Measurements from ENCODE around the gene ARSB.
"Not testable (repeated sequence)": the region's sequence is repeated elsewhere in the genome, so short reads cannot be mapped to it uniquely, and the experiment has no call there.

Gene ARSB

GRCh38 chr5:78912085-78912771 lies 72.9 kb downstream of the ARSB start:
- no peaks in the 10 kb centered on the region for H3K9me3 ChIP-seq (ENCODE audit: control insufficient read depth, low read length)
- H3K9ac ChIP-seq (ENCODE audit: low read length), result no peak overlapping the region
- H3K27me3 ChIP-seq (replicated peaks; ENCODE audit: control insufficient read depth, insufficient read depth, low read length), result no peaks in the 10 kb centered on the region
- H3K36me3 ChIP-seq (ENCODE audit: control insufficient read depth, insufficient read depth, low read length, severe bottlenecking), result no peaks in the 10 kb centered on the region
- H3K4me1 ChIP-seq (ENCODE audit: control insufficient read depth, insufficient read depth, low read length), result peaks cover 19% of the 10 kb centered on the region
- no peak overlapping the region for H3K4me3 ChIP-seq (ENCODE audit: low read length)
- DNase-seq (ENCODE audit: low read depth), result no peak

DNA sequence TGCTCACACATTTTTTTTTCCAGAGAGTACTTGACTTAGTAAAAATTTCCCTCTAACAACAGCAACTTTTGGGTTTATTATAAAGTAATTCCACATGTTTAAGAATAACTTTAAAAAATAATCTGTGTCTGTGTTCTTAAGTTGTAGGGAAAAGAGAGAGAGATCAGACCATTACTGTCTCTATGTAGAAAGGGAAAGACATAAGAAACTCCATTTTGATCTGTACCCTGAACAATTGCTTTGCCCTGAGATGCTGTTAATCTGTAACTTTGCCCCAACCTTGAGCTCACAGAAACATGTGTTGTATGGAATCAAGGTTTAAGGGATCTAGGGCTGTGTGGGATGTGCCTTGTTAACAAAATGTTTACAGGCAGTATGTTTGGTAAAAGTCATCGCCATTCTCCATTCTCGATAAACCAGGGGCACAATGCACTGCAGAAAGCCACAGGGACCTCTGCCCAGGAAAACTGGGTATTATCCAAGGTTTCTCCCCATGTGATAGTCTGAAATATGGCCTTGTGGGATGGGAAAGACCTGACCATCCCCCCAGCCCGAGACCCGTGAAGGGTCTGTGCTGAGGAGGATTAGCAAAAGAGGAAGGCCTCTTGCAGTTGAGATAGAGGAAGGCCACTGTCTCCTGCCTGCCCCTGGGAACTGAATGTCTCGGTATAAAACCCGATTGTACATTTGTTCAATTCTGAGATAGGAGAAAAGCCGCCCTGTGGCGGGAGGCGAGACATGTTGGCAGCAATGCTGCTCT lies 75.7 kb downstream of the ARSB start:
- not testable (repeated sequence) for H3K27me3 ChIP-seq (replicated peaks; ENCODE audit: control insufficient read depth, insufficient read depth, low read length); H3K9me3 ChIP-seq (ENCODE audit: control insufficient read depth, low read length); H3K4me3 ChIP-seq (ENCODE audit: low read length); H3K36me3 ChIP-seq (ENCODE audit: control insufficient read depth, insufficient read depth, low read length, severe bottlenecking); H3K9ac ChIP-seq (ENCODE audit: low read length); DNase-seq (ENCODE audit: low read depth)
- peaks cover 41% of the 10 kb centered on the region for H3K4me1 ChIP-seq (ENCODE audit: control insufficient read depth, insufficient read depth, low read length)

GRCh38 chr5:78908173-78909061 lies 76.7 kb downstream of the ARSB start:
- Histone ChIP-seq H3K9me3 (ENCODE audit: control insufficient read depth, low read length) (no peaks in the 10 kb centered on the region), H3K27me3 (replicated peaks; ENCODE audit: control insufficient read depth, insufficient read depth, low read length) (no peaks in the 10 kb centered on the region), H3K4me3 (ENCODE audit: low read length) (peak overlapping the region; percentile 70), H3K9ac (ENCODE audit: low read length) (peak overlapping the region; percentile 35), H3K36me3 (ENCODE audit: control insufficient read depth, insufficient read depth, low read length, severe bottlenecking) (no peaks in the 10 kb centered on the region), H3K4me1 (ENCODE audit: control insufficient read depth, insufficient read depth, low read length) (peaks cover 41% of the 10 kb centered on the region)
- peak; percentile 81 for DNase-seq (ENCODE audit: low read depth)

DNA sequence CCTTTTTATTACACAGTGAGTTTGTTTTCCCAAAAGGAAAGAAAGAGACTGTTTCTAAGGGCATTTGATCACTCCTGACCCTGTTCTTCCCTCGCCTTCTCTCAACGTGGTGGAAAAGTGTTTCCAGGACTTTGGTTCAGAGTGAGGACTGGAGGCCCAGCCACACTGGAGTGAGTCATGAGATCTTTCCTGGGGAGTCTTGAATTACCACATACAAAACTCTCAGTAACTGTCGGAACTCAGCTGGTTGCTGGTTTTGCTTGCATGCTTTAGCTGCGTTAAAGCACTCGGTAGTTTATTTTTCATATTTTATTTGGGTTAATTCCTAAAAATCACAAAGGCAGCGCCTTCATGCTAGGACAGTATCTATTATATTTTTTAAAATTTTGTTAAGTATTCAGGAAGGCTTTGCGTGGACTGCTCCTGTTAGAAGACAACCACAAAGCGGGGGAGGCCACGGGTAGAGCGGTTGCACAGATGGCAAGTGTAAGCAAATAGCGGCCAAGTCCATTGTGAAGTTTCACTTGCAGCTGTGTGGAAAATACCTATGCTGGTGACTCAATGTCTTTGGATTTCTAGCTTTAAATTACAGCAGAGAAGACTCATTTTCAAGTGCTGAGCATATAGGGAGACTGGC lies 77.7 kb downstream of the ARSB start:
- peak; percentile 92 for DNase-seq (ENCODE audit: low read depth)
- Histone ChIP-seq H3K9me3 (ENCODE audit: control insufficient read depth, low read length) (no peaks in the 10 kb centered on the region), H3K27me3 (replicated peaks; ENCODE audit: control insufficient read depth, insufficient read depth, low read length) (no peaks in the 10 kb centered on the region), H3K36me3 (ENCODE audit: control insufficient read depth, insufficient read depth, low read length, severe bottlenecking) (no peaks in the 10 kb centered on the region), H3K9ac (ENCODE audit: low read length) (peak overlapping the region; percentile 35), H3K4me3 (ENCODE audit: low read length) (peak overlapping the region; percentile 70), H3K4me1 (ENCODE audit: control insufficient read depth, insufficient read depth, low read length) (peaks cover 41% of the 10 kb centered on the region)

DNA sequence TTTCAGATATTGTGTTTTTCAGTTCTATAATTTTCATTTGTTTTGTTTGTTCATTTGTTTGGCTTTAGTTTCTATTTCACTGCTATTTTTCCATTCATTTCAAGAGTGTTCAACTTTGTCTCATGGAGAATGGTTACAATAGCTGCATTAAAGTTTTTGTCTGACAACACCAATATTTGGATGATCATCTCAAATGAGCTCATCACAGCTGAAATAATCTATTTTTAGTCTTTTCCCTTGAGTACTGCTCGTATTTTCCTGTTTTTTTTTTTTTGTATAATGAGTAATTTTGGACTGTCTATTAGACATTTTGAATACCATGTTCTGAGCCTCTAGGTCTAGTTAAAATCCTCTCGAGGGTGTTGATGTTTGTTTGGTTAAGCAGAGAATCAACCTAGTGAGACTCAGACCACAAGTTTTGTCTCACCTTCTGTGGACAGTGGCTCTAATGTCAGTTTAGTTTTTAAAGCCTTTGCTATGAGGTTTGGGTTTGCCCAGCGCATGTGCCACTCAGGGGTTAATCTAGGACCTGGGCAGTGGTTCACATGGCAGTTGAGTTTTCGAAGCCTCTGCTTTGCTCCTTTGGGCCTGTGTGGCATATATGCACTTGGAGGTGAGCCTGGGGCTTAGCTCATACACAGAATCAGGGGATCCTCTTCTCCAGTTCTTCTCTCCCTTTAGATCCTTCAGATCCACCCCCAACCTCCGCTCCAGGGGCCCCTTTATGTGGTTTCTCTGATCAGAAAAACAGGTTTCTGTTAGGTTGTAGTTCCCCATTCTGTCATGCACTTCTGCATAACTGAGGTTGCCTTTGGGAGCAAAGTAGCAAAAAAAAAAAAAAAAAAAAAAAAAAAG lies 79.8 kb downstream of the ARSB start:
- no peak for DNase-seq (ENCODE audit: low read depth)
- H3K4me1 ChIP-seq (ENCODE audit: control insufficient read depth, insufficient read depth, low read length), result peaks cover 41% of the 10 kb centered on the region
- no peak overlapping the region for H3K9ac ChIP-seq (ENCODE audit: low read length)
- no peaks in the 10 kb centered on the region for H3K36me3 ChIP-seq (ENCODE audit: control insufficient read depth, insufficient read depth, low read length, severe bottlenecking)
- no peaks in the 10 kb centered on the region for H3K27me3 ChIP-seq (replicated peaks; ENCODE audit: control insufficient read depth, insufficient read depth, low read length)
- no peak overlapping the region for H3K4me3 ChIP-seq (ENCODE audit: low read length)
- no peaks in the 10 kb centered on the region for H3K9me3 ChIP-seq (ENCODE audit: control insufficient read depth, low read length)

- Histone ChIP-seq H3K27me3 (replicated peaks; ENCODE audit: control insufficient read depth, insufficient read depth, low read length) (no peaks in the 10 kb centered on the region), H3K4me3 (ENCODE audit: low read length) (no peak overlapping the region), H3K4me1 (ENCODE audit: control insufficient read depth, insufficient read depth, low read length) (peaks cover 38% of the 10 kb centered on the region), H3K9ac (ENCODE audit: low read length) (no peak overlapping the region), H3K9me3 (ENCODE audit: control insufficient read depth, low read length) (peaks cover 3% of the 10 kb centered on the region), H3K36me3 (ENCODE audit: control insufficient read depth, insufficient read depth, low read length, severe bottlenecking) (no peaks in the 10 kb centered on the region)
- no peak for DNase-seq (ENCODE audit: low read depth)
Observed at GRCh38 chr5:78903861-78904260, 81.2 kb downstream of the ARSB start.

- peaks cover 33% of the 10 kb centered on the region for H3K4me1 ChIP-seq (ENCODE audit: control insufficient read depth, insufficient read depth, low read length)
- H3K27me3 ChIP-seq (replicated peaks; ENCODE audit: control insufficient read depth, insufficient read depth, low read length), result no peaks in the 10 kb centered on the region
- peak; percentile 27 for DNase-seq (ENCODE audit: low read depth)
- no peak overlapping the region for H3K4me3 ChIP-seq (ENCODE audit: low read length)
- no peak overlapping the region for H3K9ac ChIP-seq (ENCODE audit: low read length)
- H3K36me3 ChIP-seq (ENCODE audit: control insufficient read depth, insufficient read depth, low read length, severe bottlenecking), result no peaks in the 10 kb centered on the region
- H3K9me3 ChIP-seq (ENCODE audit: control insufficient read depth, low read length), result peaks cover 3% of the 10 kb centered on the region
Observed at GRCh38 chr5:78903353-78903752, 81.8 kb downstream of the ARSB start.

DNA sequence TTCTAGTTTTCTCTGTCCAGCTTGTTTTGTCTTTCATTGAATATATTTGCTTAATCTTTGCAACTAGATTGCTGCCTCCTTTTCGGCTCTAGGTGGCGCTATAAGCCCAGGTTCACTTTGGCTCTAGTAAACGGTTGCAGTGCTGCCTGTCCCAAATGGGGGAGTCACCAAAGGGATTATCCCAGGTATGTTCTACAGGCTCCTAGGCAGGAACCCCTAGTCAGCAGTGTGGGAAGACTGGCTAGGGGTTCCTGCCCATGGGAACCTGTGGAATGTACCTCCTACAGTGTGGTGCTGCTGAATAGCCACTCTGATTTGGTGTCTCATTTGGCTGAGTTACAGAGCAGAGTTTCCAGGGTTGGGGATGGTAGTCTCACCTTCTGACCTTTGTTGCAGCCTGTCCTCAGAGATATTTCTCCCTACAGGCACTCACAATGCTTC lies 85.2 kb downstream of the ARSB start:
- peaks cover 3% of the 10 kb centered on the region for H3K9me3 ChIP-seq (ENCODE audit: control insufficient read depth, low read length)
- H3K4me1 ChIP-seq (ENCODE audit: control insufficient read depth, insufficient read depth, low read length), result peaks cover 15% of the 10 kb centered on the region
- DNase-seq (ENCODE audit: low read depth), result peak; percentile 73
- H3K27me3 ChIP-seq (replicated peaks; ENCODE audit: control insufficient read depth, insufficient read depth, low read length), result no peaks in the 10 kb centered on the region
- no peak overlapping the region for H3K4me3 ChIP-seq (ENCODE audit: low read length)
- no peaks in the 10 kb centered on the region for H3K36me3 ChIP-seq (ENCODE audit: control insufficient read depth, insufficient read depth, low read length, severe bottlenecking)
- H3K9ac ChIP-seq (ENCODE audit: low read length), result no peak overlapping the region

DNA sequence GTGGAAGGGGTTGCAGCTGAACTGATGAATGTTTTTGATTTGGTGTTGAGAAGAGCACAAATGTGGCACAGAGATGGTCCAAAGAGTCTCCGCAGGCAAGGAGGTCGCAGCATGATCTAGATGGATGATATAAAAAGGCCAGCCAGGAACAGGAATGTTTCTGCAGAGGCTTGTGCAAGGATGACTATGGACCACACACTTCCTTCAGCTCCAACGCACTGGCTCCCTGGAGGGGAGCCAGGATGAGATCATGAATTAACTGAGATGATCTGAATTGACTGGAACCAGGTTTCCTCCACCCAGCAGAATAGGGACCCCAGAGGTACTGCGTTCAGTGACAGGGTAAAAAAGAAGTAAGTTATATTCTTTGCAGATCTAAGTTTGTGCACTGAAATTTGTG lies 89.0 kb downstream of the ARSB start:
- peaks cover 3% of the 10 kb centered on the region for H3K9me3 ChIP-seq (ENCODE audit: control insufficient read depth, low read length)
- H3K9ac ChIP-seq (ENCODE audit: low read length), result no peak overlapping the region
- H3K27me3 ChIP-seq (replicated peaks; ENCODE audit: control insufficient read depth, insufficient read depth, low read length), result no peaks in the 10 kb centered on the region
- H3K36me3 ChIP-seq (ENCODE audit: control insufficient read depth, insufficient read depth, low read length, severe bottlenecking), result no peaks in the 10 kb centered on the region
- peak; percentile 62 for DNase-seq (ENCODE audit: low read depth)
- H3K4me1 ChIP-seq (ENCODE audit: control insufficient read depth, insufficient read depth, low read length), result peaks cover 13% of the 10 kb centered on the region
- H3K4me3 ChIP-seq (ENCODE audit: low read length), result no peak overlapping the region

- no peak overlapping the region for H3K9ac ChIP-seq (ENCODE audit: low read length)
- H3K9me3 ChIP-seq (ENCODE audit: control insufficient read depth, low read length), result peaks cover 3% of the 10 kb centered on the region
- no peaks in the 10 kb centered on the region for H3K27me3 ChIP-seq (replicated peaks; ENCODE audit: control insufficient read depth, insufficient read depth, low read length)
- peaks cover 14% of the 10 kb centered on the region for H3K4me1 ChIP-seq (ENCODE audit: control insufficient read depth, insufficient read depth, low read length)
- no peak for DNase-seq (ENCODE audit: low read depth)
- H3K4me3 ChIP-seq (ENCODE audit: low read length), result no peak overlapping the region
- H3K36me3 ChIP-seq (ENCODE audit: control insufficient read depth, insufficient read depth, low read length, severe bottlenecking), result no peaks in the 10 kb centered on the region
Observed at GRCh38 chr5:78895616-78896015, 89.5 kb downstream of the ARSB start.
